Stimulated activated CD8-positive, alpha-beta memory T cell treated with anti-CD3 and anti-CD28 coated beads, Interleukin-12 subunit alpha, Interleukin-12 subunit beta, amount 100 ng/mL, for 4 hours (primary cell): ENCODE measurements around the gene POP5.
"Not testable (repeated sequence)": the region's sequence is repeated elsewhere in the genome, so short reads cannot be mapped to it uniquely, and the experiment has no call there.

Experiments used
- DNase-seq: peaks from one replicate; pipeline ENCODE4 v3.0.0-alpha.2; 2020; ENCODE audit warnings: low read depth

The POP5 gene

DNA sequence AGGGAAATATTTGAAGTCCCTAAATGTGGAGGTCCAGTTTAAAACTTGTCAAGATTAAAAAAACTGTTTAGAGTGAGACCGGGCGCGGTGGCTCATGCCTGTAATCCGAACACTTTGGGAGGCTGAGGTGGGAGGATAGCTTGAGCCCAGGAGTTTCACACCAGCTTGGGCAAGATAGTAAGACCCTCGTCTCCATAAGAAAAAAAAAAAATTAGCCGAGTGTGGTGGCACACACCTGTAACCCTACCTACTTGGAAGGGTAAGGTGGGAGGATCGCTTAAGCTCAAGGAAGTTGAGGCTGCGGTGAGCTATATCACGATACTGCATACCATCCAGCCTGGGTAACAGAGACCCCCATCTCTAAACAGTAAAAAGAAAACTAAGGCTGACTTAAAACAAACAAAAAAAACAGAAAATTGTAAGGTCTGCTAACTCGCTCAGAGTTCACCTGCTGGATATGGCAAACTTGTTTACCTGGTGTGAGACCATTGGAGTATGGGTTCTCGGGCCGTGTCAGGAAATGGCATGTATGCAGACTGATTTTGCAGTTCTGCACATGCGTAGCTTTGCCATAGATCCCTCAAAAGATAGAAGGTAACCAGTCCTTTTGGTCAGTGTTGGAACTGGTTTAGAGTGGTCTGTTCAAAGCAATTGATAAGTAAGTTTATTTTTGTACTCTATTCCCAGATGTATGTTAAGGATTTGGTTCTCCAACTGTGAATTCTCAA is 45.0 kb downstream of the POP5 start:
- DNase-seq, result no peak

DNA sequence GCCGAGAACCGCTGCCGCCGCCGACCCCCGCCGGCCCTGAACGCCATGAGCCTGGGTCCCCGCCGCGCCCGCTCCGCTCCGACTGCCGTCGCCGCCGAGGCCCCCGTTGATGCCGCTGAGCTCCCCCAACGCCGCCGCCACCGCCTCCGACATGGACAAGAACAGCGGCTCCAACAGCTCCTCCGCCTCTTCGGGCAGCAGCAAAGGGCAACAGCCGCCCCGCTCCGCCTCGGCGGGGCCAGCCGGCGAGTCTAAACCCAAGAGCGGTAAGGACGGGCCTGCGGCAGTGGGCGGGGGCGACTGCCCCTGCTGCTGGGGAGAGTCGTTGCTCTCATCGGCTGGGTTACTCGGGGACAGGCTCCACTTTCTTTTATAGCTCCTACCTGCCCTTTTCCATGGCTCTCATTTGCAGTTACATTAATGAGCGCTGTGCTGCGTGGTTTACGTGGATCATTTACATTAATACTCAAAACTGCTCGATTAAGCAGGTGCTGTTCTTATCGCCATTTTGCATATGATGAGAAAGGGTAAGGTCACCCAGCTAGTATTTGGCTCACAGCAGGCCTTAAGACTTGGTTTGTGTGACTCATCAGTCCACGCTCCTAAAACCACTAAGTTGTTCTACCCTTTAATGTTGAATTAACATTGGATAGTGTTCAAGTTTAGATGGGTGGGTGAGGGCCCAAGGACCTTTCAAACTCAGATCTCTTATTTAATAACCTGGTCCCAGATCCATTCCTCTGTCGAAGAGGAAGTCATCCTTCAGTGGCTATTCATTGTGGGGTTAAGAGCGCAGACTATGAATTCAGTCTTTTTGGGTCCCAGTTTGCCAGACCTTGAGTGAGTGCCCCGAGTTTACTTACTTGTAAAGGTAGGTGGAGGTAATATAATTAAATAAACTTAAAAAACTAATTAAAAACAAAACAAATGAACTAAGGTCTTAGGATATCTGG is 46.2 kb downstream of the POP5 start:
- peak; percentile 22 for DNase-seq

DNA sequence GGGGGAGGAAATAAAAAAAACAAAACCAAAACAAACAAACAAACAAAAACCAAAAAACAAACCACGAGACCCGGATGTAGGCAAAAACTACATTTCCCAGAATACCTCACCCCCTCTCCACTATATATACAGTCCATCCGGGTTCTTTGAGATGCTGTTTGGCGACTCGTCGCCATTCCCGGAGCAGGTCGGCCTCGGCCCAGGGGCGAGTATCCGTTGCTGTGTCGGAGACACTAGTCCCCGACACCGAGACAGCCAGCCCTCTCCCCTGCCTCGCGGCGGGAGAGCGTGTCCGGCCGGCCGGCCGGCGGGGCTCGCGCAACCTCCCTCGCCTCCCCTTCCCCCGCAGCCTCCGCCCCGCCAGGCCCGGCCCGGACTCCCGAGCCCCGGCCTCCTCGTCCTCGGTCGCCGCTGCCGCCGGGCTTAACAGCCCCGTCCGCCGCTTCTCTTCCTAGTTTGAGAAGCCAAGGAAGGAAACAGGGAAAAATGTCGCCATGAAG is 46.9 kb downstream of the POP5 start, which contains the start of gene RNF10:
Gene RNF10, plus strand, starts transcription at position 154 of the 500 bp plus-strand sequence. CDS start 456 bp downstream, outside the sequence.
- peak; percentile 43 for DNase-seq

DNA sequence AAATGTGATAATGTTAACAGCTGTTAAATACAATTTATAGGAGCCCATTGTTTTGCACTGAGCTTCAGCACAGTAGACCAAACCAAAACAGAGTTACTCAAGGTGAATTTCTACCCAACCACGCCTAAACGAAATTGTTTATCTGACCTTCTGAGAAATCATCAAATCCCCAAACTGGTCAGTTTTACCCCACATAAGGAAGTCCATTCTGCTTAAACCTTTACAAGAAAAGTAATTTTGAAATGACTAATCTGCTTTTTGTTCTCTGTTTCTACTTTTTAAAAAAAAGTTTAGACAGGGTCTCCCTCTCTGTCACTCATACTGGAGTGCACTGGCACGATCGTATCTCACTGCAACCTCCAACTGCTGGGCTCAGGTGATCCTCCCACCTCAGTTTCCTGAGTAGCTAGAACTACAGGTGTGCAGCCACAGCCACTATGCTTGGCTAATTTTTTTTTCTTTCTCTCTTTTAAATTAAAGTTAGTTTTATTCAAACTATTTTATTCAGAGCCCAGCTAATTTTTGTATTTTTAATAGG is 48.4 kb downstream of the POP5 start:
- no peak for DNase-seq

DNA sequence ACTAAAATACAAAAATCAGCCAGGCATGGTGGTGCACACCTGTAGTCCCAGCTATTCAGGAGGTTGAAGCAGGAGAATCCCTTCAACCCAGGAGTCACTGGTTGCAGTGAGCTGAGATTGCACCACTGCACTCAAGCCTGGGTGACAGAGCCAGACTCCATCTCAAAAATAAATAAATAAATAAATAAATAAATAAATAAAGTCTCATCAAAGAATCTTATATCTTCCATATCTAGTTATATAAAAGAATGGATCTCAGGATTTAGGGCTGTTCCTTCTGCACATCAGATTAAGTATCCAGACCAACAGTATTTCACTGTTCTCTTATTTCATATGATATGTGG is 50.8 kb downstream of the POP5 start:
- DNase-seq, result not testable (repeated sequence)

DNA sequence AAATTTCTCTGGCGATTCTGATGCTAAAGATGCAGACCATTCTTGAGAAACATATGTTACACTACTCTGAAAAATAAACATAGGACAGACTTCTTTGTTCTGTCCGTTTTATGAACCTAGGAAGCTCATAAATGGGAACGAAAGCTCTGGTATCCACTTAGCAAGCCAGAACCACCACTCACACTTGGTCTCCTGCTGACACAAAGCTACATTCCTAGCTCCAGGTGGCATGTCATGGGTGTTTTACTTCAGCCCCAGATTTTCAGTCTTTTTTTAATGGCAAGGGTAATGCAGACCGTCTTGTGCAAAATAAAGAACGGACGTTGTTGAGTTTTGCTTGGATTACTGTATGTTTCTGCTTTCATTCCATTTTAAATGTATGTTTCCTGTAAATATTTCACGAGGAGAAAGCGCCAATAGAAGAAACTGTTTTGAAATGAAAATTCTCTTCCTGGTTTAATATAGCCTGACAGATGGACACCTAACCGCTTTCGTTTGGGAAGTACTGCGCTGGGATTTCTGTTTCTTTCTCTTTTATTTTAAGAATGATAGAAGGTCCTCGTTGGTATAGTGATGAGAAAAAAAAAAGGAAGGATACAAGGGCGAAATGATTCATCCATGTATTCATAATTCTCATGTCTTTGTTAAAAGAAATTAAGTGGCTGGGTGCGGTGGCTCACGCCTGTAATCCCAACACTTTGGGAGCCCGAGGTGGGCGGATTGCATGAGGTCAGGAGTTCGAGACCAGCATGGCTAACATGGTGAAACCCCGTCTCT is 51.4 kb downstream of the POP5 start:
- no peak for DNase-seq

DNA sequence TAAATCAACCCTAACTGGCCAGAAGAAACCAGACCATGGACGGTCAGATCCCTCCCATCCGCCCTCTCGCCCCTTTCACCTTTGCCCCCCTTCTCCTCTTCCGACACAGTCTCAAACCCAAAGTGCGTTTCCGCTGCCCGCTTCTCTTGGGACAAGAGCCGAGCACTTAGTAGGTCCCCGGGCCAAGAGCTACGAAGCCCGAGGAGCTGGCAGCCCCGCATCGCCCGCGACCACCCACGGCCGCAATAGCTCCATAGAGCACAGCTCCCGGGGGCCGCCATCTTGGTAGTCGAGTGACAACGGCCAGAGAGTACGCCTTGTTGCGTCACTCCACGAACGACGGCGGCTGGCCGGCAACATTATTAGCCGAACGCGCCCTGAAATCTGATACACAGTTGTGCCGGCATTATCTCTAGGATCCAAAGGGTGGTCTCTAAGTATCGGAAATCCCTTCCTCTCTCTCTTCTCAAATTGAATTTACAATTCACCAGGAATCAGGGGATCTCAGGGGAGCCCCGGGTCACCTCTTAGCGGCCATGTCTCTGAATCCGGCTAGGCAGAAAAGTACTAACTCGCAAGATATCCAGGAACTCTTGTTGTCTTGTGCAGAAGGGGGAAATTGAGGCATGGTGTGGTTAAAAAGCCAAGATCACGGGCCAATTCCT is 52.2 kb downstream of the POP5 start, which contains the start of gene COQ5:
Gene COQ5, minus strand, starts transcription at position 298 of the 665 bp plus-strand sequence. Its CDS starts 17 bp downstream, at position 281.
- DNase-seq, result peak; percentile 71
